ENCODE results near the gene PRDX1.

DNA sequence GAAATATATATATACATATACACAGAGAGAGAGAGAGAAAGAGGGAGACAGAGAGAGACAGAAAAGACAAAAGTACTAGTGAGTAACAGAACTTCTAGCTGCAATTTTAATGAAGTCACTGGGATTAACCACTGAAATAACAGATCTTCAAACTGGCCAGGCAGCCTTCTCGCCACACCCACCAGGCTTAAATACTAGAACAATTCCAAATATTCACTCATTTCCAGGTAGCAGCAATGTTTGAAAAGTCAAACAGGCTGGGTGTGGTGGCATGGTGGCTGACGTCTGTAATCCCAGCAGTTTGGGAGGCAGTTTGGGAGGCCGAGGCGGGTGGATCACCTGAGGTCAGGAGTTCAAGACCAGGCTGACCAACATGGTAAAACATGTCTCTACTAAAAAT, 5.2 kb downstream of the PRDX1 start:
- TF ChIP-seq POLR2A (IDR thresholded peaks at IDR 0.05) = no peak
- TF ChIP-seq, protein P1, sequence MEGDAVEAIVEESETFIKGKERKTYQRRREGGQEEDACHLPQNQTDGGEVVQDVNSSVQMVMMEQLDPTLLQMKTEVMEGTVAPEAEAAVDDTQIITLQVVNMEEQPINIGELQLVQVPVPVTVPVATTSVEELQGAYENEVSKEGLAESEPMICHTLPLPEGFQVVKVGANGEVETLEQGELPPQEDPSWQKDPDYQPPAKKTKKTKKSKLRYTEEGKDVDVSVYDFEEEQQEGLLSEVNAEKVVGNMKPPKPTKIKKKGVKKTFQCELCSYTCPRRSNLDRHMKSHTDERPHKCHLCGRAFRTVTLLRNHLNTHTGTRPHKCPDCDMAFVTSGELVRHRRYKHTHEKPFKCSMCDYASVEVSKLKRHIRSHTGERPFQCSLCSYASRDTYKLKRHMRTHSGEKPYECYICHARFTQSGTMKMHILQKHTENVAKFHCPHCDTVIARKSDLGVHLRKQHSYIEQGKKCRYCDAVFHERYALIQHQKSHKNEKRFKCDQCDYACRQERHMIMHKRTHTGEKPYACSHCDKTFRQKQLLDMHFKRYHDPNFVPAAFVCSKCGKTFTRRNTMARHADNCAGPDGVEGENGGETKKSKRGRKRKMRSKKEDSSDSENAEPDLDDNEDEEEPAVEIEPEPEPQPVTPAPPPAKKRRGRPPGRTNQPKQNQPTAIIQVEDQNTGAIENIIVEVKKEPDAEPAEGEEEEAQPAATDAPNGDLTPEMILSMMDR (IDR thresholded peaks at IDR 0.05) = no peak
